MCF 10A (cell line): ENCODE measurements around the gene RASAL1. TPM values are rescaled to one million over a fixed set of nuclear protein-coding genes. Genes with fewer than 3 reads are reported as not detected.

Source experiments
- BruUV-seq: library from RNA; stranded (reverse); fragments of 400-500 nt; replicated peaks from 2 replicates; lab custom pipeline; 2021; lab: Mats Ljungman, UMichigan
- CTCF ChIA-PET: fragments of 300-600 bp; sonication (Branson Sonifier 250); formaldehyde crosslinking; extraction: SDS; loops from one replicate; lab custom pipeline; 2021; ENCODE audit warnings: antibody characterized with exemption, inconsistent platforms; lab: Yijun Ruan, JAX
- POLR2A ChIA-PET: fragments of 300-600, 350-650 bp; sonication (Branson Sonifier 250); formaldehyde crosslinking; extraction: SDS; loops from one replicate; lab custom pipeline; 2020; ENCODE audit warnings: antibody characterized with exemption, inconsistent platforms; lab: Yijun Ruan, JAX
- DNase-seq: peaks from one replicate; pipeline ENCODE4 v3.0.0-alpha.2; 2018; ENCODE audit not compliant: unreplicated experiment
- H3K27ac Mint-ChIP-seq: one replicate; pipeline ENCODE4 v1.8.0; 2022; ENCODE audit warnings: mild to moderate bottlenecking, low read depth, mixed read lengths; ENCODE audit not compliant: unreplicated experiment
- H3K27me3 Mint-ChIP-seq: one replicate; pipeline ENCODE4 v1.8.0; 2022; ENCODE audit warnings: mixed read lengths; ENCODE audit not compliant: insufficient read depth, unreplicated experiment
- H3K36me3 Mint-ChIP-seq: one replicate; pipeline ENCODE4 v1.8.0; 2022; ENCODE audit warnings: mild to moderate bottlenecking, moderate library complexity, mixed read lengths; ENCODE audit not compliant: insufficient read depth, unreplicated experiment
- H3K4me1 Mint-ChIP-seq: one replicate; pipeline ENCODE4 v1.8.0; 2022; ENCODE audit warnings: mixed read lengths; ENCODE audit not compliant: insufficient read depth, unreplicated experiment
- H3K4me3 Mint-ChIP-seq: one replicate; pipeline ENCODE4 v1.8.0; 2022; ENCODE audit warnings: mild to moderate bottlenecking, moderate library complexity, mixed read lengths; ENCODE audit not compliant: unreplicated experiment
- H3K9me3 Mint-ChIP-seq: one replicate; pipeline ENCODE4 v1.8.0; 2022; ENCODE audit warnings: mixed read lengths; ENCODE audit not compliant: unreplicated experiment
- intact Hi-C: fragments of 100-400 bp; cut with micrococcal nuclease; formaldehyde crosslinking; loops from 2 replicates; pipeline ENCODE4 v1.14.1; 2022
- total RNA-seq: library from RNA; stranded (reverse); gene quantifications from 2 replicates; pipeline ENCODE4 v1.2.3, GENCODE V29; 2022
- TF ChIP-seq, protein P1 (sequence below): fragments of 200-600 bp; IDR thresholded peaks from one replicate; pipeline ENCODE4 v1.8.0; 2022; ENCODE audit warnings: antibody characterized with exemption, mild to moderate bottlenecking; ENCODE audit not compliant: unreplicated experiment

RASAL1 gene
- total RNA-seq, 1 experiment from 2014 or later, result not detected

DNA sequence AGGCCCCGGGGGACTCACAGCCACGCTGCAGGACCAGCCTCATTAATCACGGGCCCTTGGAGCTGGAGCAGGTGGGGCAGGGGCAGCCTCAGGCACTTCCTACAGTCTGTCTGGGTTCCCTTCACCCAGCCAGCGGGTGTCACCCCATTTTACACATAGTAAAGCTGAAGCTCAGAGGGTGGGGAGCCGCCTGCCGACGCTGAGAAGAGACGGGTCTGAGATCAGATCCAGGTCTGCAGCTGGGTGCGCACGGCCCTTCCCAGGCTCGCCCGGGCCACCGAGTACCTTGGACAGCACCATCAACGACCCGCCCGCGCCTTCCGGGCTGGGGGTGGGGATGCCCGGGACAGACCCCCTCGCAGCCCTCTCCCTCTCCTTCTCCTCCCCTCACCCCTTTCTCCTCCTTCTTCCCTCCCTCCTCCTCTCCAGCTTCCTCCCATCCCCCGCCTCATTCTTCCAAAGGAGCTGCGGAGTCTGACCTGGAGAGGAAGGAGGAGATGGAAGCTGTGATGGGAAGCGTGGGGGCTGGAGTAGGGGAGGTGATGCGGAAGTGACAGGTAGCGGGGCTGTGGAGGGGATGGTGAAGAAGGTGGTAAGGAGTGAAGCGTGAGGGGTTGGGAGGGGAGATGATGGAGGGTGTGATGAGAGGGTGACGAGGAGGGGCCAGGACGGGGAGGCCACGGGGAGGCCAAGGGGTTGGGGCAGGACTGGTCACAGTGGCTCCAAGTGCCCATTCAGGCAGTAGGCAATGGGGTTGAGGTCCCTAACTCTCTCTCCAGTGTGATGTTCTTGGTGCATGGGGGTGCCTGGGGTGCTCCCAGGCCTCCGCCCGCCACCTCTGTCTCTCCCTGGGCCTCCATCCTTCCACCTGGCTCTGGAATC lies 70.2 kb downstream of the RASAL1 start:
- TF ChIP-seq, protein P1, sequence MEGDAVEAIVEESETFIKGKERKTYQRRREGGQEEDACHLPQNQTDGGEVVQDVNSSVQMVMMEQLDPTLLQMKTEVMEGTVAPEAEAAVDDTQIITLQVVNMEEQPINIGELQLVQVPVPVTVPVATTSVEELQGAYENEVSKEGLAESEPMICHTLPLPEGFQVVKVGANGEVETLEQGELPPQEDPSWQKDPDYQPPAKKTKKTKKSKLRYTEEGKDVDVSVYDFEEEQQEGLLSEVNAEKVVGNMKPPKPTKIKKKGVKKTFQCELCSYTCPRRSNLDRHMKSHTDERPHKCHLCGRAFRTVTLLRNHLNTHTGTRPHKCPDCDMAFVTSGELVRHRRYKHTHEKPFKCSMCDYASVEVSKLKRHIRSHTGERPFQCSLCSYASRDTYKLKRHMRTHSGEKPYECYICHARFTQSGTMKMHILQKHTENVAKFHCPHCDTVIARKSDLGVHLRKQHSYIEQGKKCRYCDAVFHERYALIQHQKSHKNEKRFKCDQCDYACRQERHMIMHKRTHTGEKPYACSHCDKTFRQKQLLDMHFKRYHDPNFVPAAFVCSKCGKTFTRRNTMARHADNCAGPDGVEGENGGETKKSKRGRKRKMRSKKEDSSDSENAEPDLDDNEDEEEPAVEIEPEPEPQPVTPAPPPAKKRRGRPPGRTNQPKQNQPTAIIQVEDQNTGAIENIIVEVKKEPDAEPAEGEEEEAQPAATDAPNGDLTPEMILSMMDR, result no peak
- Mint-ChIP-seq H3K9me3 (no peaks in the 10 kb centered on the region), H3K4me1 (no peaks in the 10 kb centered on the region), H3K4me3 (no peak overlapping the region), H3K36me3 (no peaks in the 10 kb centered on the region), H3K27ac (no peak overlapping the region), H3K27me3 (peaks cover 13% of the 10 kb centered on the region)
- no TSS peak for BruUV-seq
- intact Hi-C loops, result no loop called here
- ChIA-PET CTCF (interaction anchor here (1.2 to 4.4 kb wide), 2 partner anchors 17 to 109 kb away, joined by 4 to 21 read pairs; no protein-coding TSS in a partner anchor), POLR2A (no interaction called here)
- DNase-seq, result no peak

DNA sequence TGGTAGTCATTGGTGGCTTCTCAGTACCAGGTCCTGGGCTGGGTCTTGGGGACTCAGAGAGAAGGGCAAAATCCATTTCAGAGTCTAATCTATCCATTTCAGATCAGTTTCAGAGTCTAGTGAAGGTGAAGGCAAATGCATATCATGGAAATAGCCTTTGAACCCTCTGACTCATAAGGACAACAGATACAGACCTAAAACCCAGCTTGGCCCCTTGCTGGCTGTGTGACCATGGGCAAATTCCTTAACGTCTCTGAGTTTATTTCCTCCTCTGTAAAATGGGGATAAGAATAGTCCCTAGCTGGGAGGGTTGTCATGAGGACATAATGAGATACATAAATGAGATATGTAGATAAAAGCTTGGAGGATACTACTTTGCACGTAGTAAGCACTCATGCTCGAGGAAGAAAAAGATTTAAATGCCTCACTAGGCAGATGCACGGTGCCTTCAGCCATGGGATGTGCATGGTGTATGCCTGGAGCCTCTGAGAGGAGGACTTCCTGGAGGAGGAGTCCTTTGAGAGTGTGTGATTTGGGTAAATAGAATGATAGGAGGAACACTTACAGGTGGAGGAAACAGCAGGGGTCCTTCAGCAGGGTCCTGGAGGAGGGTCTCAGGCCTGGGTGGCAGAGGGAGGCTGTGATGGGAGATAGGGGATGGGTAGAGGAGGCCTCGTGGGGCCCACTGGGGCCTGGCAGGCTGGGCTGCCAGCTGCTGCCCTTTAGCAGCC lies 71.0 kb downstream of the RASAL1 start:
- Mint-ChIP-seq H3K27me3 (peaks cover 13% of the 10 kb centered on the region), H3K9me3 (no peaks in the 10 kb centered on the region), H3K4me1 (no peaks in the 10 kb centered on the region), H3K4me3 (no peak overlapping the region), H3K36me3 (no peaks in the 10 kb centered on the region), H3K27ac (no peak overlapping the region)
- DNase-seq, result no peak
- intact Hi-C loops, result no loop called here
- ChIA-PET POLR2A (no interaction called here), CTCF (interaction anchor here (0.6 to 4.4 kb wide), 4 partner anchors 16 to 109 kb away, joined by 3 to 21 read pairs (median 4); no protein-coding TSS in a partner anchor)
- BruUV-seq, result no TSS peak
- TF ChIP-seq, protein P1, result no peak

DNA sequence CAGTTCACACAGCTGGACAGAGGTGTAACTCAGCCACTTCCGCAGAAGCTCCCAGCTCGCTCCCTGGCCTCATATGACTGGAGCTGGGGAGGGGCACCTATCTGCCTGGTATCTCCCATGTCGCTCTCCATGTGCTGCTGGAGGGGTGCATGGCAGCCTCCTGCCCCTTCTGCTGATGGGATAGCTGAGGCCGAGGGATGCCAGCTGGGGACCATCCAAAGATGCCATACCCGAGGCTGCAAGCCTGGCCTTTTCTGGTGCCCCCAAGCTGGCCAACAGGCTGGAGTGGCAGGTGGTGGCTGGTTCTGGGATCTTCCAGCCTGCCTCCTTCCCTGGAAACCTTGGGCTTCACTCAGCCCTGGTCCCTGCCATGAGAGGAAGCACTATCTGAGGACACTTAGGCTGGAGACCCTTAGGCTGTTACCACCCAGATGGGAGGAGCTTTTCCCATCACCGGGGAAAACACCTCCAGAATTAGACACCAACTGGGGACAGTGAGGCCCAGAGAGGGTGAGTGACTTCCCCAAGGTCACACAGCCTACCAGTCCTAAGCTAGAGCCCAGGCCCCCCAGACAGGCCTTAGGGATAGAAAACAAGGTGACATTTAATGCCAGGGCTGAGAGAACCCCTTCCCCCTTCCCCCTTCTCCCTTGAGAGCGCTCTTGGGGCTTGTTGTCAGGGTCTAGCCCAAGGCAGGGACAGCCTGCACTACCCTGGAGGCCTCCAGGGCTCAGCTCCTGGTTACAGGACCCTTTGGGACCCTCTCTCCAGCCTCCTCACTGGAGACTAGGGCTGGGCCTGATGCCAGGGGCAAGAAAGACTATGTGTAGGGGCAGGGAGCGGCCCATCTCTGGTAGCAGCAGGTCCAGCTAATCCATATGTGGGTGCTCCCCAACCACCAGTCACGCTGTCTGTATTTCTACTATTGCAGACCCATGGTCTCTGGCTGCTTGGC lies 71.9 kb downstream of the RASAL1 start:
- Mint-ChIP-seq H3K9me3 (no peaks in the 10 kb centered on the region), H3K4me1 (no peaks in the 10 kb centered on the region), H3K27ac (no peak overlapping the region), H3K27me3 (peaks cover 13% of the 10 kb centered on the region), H3K4me3 (no peak overlapping the region), H3K36me3 (no peaks in the 10 kb centered on the region)
- BruUV-seq, result no TSS peak
- intact Hi-C loops, result no loop called here
- ChIA-PET POLR2A (no interaction called here), CTCF (interaction anchor here (0.5 to 4.4 kb wide), 3 partner anchors 15 to 133 kb away, joined by 3 to 21 read pairs (median 3); no protein-coding TSS in a partner anchor)
- DNase-seq, result no peak
- TF ChIP-seq, protein P1, result no peak
